Measurements from ENCODE around the gene TBC1D1. TPM values are rescaled to one million over a fixed set of nuclear protein-coding genes. Genes with fewer than 3 reads are reported as not detected.

The TBC1D1 gene
- total and polyA plus RNA-seq, 4 experiments from 2014 or later = 15.3 to 46.7 (median 34.3) TPM

GRCh38 chr4:38001927-38002326 lies 111.0 kb downstream of the TBC1D1 start:
- no peak for DNase-seq
- H3K27me3 Mint-ChIP-seq = no peaks in the 10 kb centered on the region
- ChIA-PET POLR2A (ENCODE audit: partially characterized antibody) (no interaction called here), CTCF (ENCODE audit: partially characterized antibody) (no interaction called here)
- peaks cover 0 to 3% of the 10 kb centered on the region in 2 donors for H3K36me3 Mint-ChIP-seq
- intact Hi-C loops (cut with micrococcal nuclease) = no loop called here
- H3K4me3 ChIP-seq (ENCODE audit: low read length in 2 of 2) = no peak overlapping the region
- no peaks in the 10 kb centered on the region for H3K9me3 ChIP-seq (ENCODE audit: control insufficient read depth in 1 of 2, low read length in 2 of 2)
- peaks cover 5% of the 10 kb centered on the region for H3K4me1 ChIP-seq (ENCODE audit: insufficient read depth, low read length)
- peaks cover 0 to 3% (median 0%) of the 10 kb centered on the region in 8 donors for H3K9me3 Mint-ChIP-seq
- H3K27me3 ChIP-seq (ENCODE audit: insufficient read depth, low read length) = no peaks in the 10 kb centered on the region
- no peak overlapping the region for H3K27ac ChIP-seq (ENCODE audit: low read depth, low read length)
- H3K36me3 ChIP-seq (ENCODE audit: insufficient read depth, low read length) = no peaks in the 10 kb centered on the region
- peaks cover 28 to 52% (median 42%) of the 10 kb centered on the region in 4 donors for H3K4me1 Mint-ChIP-seq
- H3K27ac Mint-ChIP-seq = no peak overlapping the region
- H3K4me3 Mint-ChIP-seq = no peak overlapping the region

- Histone ChIP-seq H3K9me3 (ENCODE audit: control insufficient read depth in 1 of 2, low read length in 2 of 2) (no peaks in the 10 kb centered on the region), H3K4me1 (ENCODE audit: insufficient read depth, low read length) (peaks cover 5% of the 10 kb centered on the region), H3K36me3 (ENCODE audit: insufficient read depth, low read length) (no peaks in the 10 kb centered on the region), H3K27ac (ENCODE audit: low read depth, low read length) (no peak overlapping the region), H3K27me3 (ENCODE audit: insufficient read depth, low read length) (no peaks in the 10 kb centered on the region), H3K4me3 (ENCODE audit: low read length in 2 of 2) (no peak overlapping the region)
- no peak for DNase-seq
- no peaks in the 10 kb centered on the region for H3K27me3 Mint-ChIP-seq
- H3K27ac Mint-ChIP-seq = peak overlapping the region in 3 of 7 donors; percentile 3 to 77 (median 13)
- intact Hi-C loops (cut with micrococcal nuclease) = no loop called here
- H3K36me3 Mint-ChIP-seq = peaks cover 0 to 3% of the 10 kb centered on the region in 2 donors
- H3K9me3 Mint-ChIP-seq = peaks cover 0 to 3% (median 0%) of the 10 kb centered on the region in 8 donors
- POLR2A ChIA-PET (ENCODE audit: partially characterized antibody) = no interaction called here
- CTCF ChIA-PET (ENCODE audit: partially characterized antibody) = no interaction called here
- H3K4me3 Mint-ChIP-seq = no peak overlapping the region
- H3K4me1 Mint-ChIP-seq = peaks cover 28 to 50% (median 45%) of the 10 kb centered on the region in 4 donors
Measured at GRCh38 chr4:38002451-38003071, 111.7 kb downstream of the TBC1D1 start.

GRCh38 chr4:38003102-38003501 lies 112.2 kb downstream of the TBC1D1 start:
- CTCF ChIA-PET (ENCODE audit: partially characterized antibody) = no interaction called here
- Mint-ChIP-seq H3K36me3 (peaks cover 0 to 3% of the 10 kb centered on the region in 2 donors), H3K4me3 (peak overlapping the region in 3 of 8 donors; percentile 1 to 41 (median 13)), H3K27me3 (no peaks in the 10 kb centered on the region), H3K27ac (peak overlapping the region in 6 of 7 donors; percentile 3 to 83 (median 58)), H3K9me3 (peaks cover 0 to 3% (median 0%) of the 10 kb centered on the region in 8 donors), H3K4me1 (peaks cover 28 to 46% (median 43%) of the 10 kb centered on the region in 4 donors)
- no peak for DNase-seq
- POLR2A ChIA-PET (ENCODE audit: partially characterized antibody) = no interaction called here
- no peak overlapping the region for H3K27ac ChIP-seq (ENCODE audit: low read depth, low read length)
- no peaks in the 10 kb centered on the region for H3K36me3 ChIP-seq (ENCODE audit: insufficient read depth, low read length)
- intact Hi-C loops (cut with micrococcal nuclease) = no loop called here
- no peaks in the 10 kb centered on the region for H3K9me3 ChIP-seq (ENCODE audit: control insufficient read depth in 1 of 2, low read length in 2 of 2)
- peaks cover 5% of the 10 kb centered on the region for H3K4me1 ChIP-seq (ENCODE audit: insufficient read depth, low read length)
- no peak overlapping the region for H3K4me3 ChIP-seq (ENCODE audit: low read length in 2 of 2)
- H3K27me3 ChIP-seq (ENCODE audit: insufficient read depth, low read length) = no peaks in the 10 kb centered on the region

GRCh38 chr4:38003628-38004027 lies 112.7 kb downstream of the TBC1D1 start:
- Histone ChIP-seq H3K36me3 (ENCODE audit: insufficient read depth, low read length) (no peaks in the 10 kb centered on the region), H3K9me3 (ENCODE audit: control insufficient read depth in 1 of 2, low read length in 2 of 2) (no peaks in the 10 kb centered on the region), H3K27me3 (ENCODE audit: insufficient read depth, low read length) (no peaks in the 10 kb centered on the region), H3K27ac (ENCODE audit: low read depth, low read length) (no peak overlapping the region), H3K4me1 (ENCODE audit: insufficient read depth, low read length) (peaks cover 5% of the 10 kb centered on the region), H3K4me3 (ENCODE audit: low read length in 2 of 2) (no peak overlapping the region)
- no peak for DNase-seq
- ChIA-PET CTCF (ENCODE audit: partially characterized antibody) (interaction anchor here (0.7 kb wide), 1 partner anchor 161 kb away, joined by 3 read pairs; no protein-coding TSS in a partner anchor), POLR2A (ENCODE audit: partially characterized antibody) (no interaction called here)
- intact Hi-C loops (cut with micrococcal nuclease) = no loop called here
- no peak overlapping the region for H3K4me3 Mint-ChIP-seq
- peaks cover 25 to 45% (median 42%) of the 10 kb centered on the region in 4 donors for H3K4me1 Mint-ChIP-seq
- H3K27ac Mint-ChIP-seq = peak overlapping the region in 2 of 7 donors; percentile 3 to 83
- peaks cover 0 to 3% (median 0%) of the 10 kb centered on the region in 8 donors for H3K9me3 Mint-ChIP-seq
- H3K27me3 Mint-ChIP-seq = no peaks in the 10 kb centered on the region
- H3K36me3 Mint-ChIP-seq = peaks cover 0 to under 1% of the 10 kb centered on the region in 2 donors

- peak overlapping the region in 1 of 7 donors; percentile 8 for H3K27ac Mint-ChIP-seq
Measured at GRCh38 chr4:38004062-38004461, 113.2 kb downstream of the TBC1D1 start.

GRCh38 chr4:38004887-38005286 lies 114.0 kb downstream of the TBC1D1 start:
- peaks cover 20 to 38% (median 37%) of the 10 kb centered on the region in 4 donors for H3K4me1 Mint-ChIP-seq
- H3K27me3 ChIP-seq (ENCODE audit: insufficient read depth, low read length) = no peaks in the 10 kb centered on the region
- peak overlapping the region in 1 of 7 donors; percentile 6 for H3K27ac Mint-ChIP-seq
- H3K36me3 Mint-ChIP-seq = no peaks in the 10 kb centered on the region
- H3K36me3 ChIP-seq (ENCODE audit: insufficient read depth, low read length) = no peaks in the 10 kb centered on the region
- CTCF ChIA-PET (ENCODE audit: partially characterized antibody) = interaction anchor here (0.6 to 1.6 kb wide), 2 partner anchors 26 to 907 kb away, joined by 4 to 7 read pairs; no protein-coding TSS in a partner anchor
- H3K4me3 Mint-ChIP-seq = no peak overlapping the region
- H3K4me1 ChIP-seq (ENCODE audit: insufficient read depth, low read length) = peaks cover 5% of the 10 kb centered on the region
- POLR2A ChIA-PET (ENCODE audit: partially characterized antibody) = no interaction called here
- H3K27me3 Mint-ChIP-seq = no peaks in the 10 kb centered on the region
- intact Hi-C loops (cut with micrococcal nuclease) = no loop called here
- no peak for DNase-seq
- H3K4me3 ChIP-seq (ENCODE audit: low read length in 2 of 2) = no peak overlapping the region
- H3K27ac ChIP-seq (ENCODE audit: low read depth, low read length) = no peak overlapping the region
- no peaks in the 10 kb centered on the region for H3K9me3 ChIP-seq (ENCODE audit: control insufficient read depth in 1 of 2, low read length in 2 of 2)
- H3K9me3 Mint-ChIP-seq = peaks cover 0 to 3% (median 0%) of the 10 kb centered on the region in 8 donors

More at GRCh38 chr4:38004062-38004461, 113.2 kb downstream of the TBC1D1 start:
- intact Hi-C loops (cut with micrococcal nuclease) = no loop called here
- peaks cover 23 to 45% (median 41%) of the 10 kb centered on the region in 4 donors for H3K4me1 Mint-ChIP-seq
- H3K27ac ChIP-seq (ENCODE audit: low read depth, low read length) = no peak overlapping the region
- no peaks in the 10 kb centered on the region for H3K36me3 Mint-ChIP-seq
- no peaks in the 10 kb centered on the region for H3K36me3 ChIP-seq (ENCODE audit: insufficient read depth, low read length)
- H3K4me3 Mint-ChIP-seq = no peak overlapping the region
- no peaks in the 10 kb centered on the region for H3K27me3 ChIP-seq (ENCODE audit: insufficient read depth, low read length)
- H3K4me1 ChIP-seq (ENCODE audit: insufficient read depth, low read length) = peaks cover 5% of the 10 kb centered on the region
- no peaks in the 10 kb centered on the region for H3K27me3 Mint-ChIP-seq
- H3K9me3 ChIP-seq (ENCODE audit: control insufficient read depth in 1 of 2, low read length in 2 of 2) = no peaks in the 10 kb centered on the region
- H3K4me3 ChIP-seq (ENCODE audit: low read length in 2 of 2) = no peak overlapping the region
- peaks cover 0 to 3% (median 0%) of the 10 kb centered on the region in 8 donors for H3K9me3 Mint-ChIP-seq
- ChIA-PET CTCF (ENCODE audit: partially characterized antibody) (interaction anchor here (0.7 kb wide), 1 partner anchor 161 kb away, joined by 3 read pairs; no protein-coding TSS in a partner anchor), POLR2A (ENCODE audit: partially characterized antibody) (no interaction called here)
- DNase-seq = no peak

GRCh38 chr4:38005637-38006036 lies 114.8 kb downstream of the TBC1D1 start:
- H3K36me3 ChIP-seq (ENCODE audit: insufficient read depth, low read length) = no peaks in the 10 kb centered on the region
- H3K9me3 ChIP-seq (ENCODE audit: control insufficient read depth in 1 of 2, low read length in 2 of 2) = no peaks in the 10 kb centered on the region
- Mint-ChIP-seq H3K36me3 (no peaks in the 10 kb centered on the region), H3K27ac (no peak overlapping the region), H3K9me3 (peaks cover 0 to 3% (median 0%) of the 10 kb centered on the region in 8 donors), H3K27me3 (no peaks in the 10 kb centered on the region), H3K4me1 (peaks cover 23 to 41% (median 38%) of the 10 kb centered on the region in 4 donors), H3K4me3 (no peak overlapping the region)
- ChIA-PET POLR2A (ENCODE audit: partially characterized antibody) (no interaction called here), CTCF (ENCODE audit: partially characterized antibody) (interaction anchor here (1.6 kb wide), 1 partner anchor 27 kb away, joined by 7 read pairs; no protein-coding TSS in a partner anchor)
- H3K4me1 ChIP-seq (ENCODE audit: insufficient read depth, low read length) = peaks cover 5% of the 10 kb centered on the region
- intact Hi-C loops (cut with micrococcal nuclease) = no loop called here
- DNase-seq = no peak
- no peak overlapping the region for H3K4me3 ChIP-seq (ENCODE audit: low read length in 2 of 2)
- H3K27ac ChIP-seq (ENCODE audit: low read depth, low read length) = no peak overlapping the region
- no peaks in the 10 kb centered on the region for H3K27me3 ChIP-seq (ENCODE audit: insufficient read depth, low read length)

Data from CD4-positive, alpha-beta memory T cell (primary cell).